Calu3 (cell line): Measurements from ENCODE around the gene FBXO9. TPM values are rescaled to one million over a fixed set of nuclear protein-coding genes. Genes with fewer than 3 reads are reported as not detected.

Source experiments
- BruUV-seq: library from RNA; stranded (reverse); fragments of 400-500 nt; replicated peaks from 2 replicates; lab custom pipeline; 2021; lab: Mats Ljungman, UMichigan
- CTCF ChIA-PET: fragments of 300-600 bp; sonication (Branson Sonifier 250); formaldehyde crosslinking; loops from one replicate; lab custom pipeline; 2022; ENCODE audit warnings: antibody characterized with exemption; lab: Charles Lee
- DNase-seq: peaks from one replicate; pipeline ENCODE4 v3.0.0; 2022
- H3K27ac Mint-ChIP-seq: one replicate; pipeline ENCODE4 v1.8.0; 2022; ENCODE audit warnings: mixed read lengths; ENCODE audit not compliant: unreplicated experiment
- H3K27me3 Mint-ChIP-seq: one replicate; pipeline ENCODE4 v1.8.0; 2022; ENCODE audit warnings: mixed read lengths; ENCODE audit not compliant: unreplicated experiment
- H3K36me3 Mint-ChIP-seq: one replicate; pipeline ENCODE4 v1.8.0; 2022; ENCODE audit warnings: mild to moderate bottlenecking, moderate library complexity, mixed read lengths; ENCODE audit not compliant: insufficient read depth, unreplicated experiment
- H3K4me1 Mint-ChIP-seq: one replicate; pipeline ENCODE4 v1.8.0; 2022; ENCODE audit warnings: mild to moderate bottlenecking, low read depth, mixed read lengths; ENCODE audit not compliant: unreplicated experiment
- H3K4me3 Mint-ChIP-seq: one replicate; pipeline ENCODE4 v1.8.0; 2022; ENCODE audit warnings: mild to moderate bottlenecking, low read depth, moderate library complexity, mixed read lengths; ENCODE audit not compliant: unreplicated experiment
- H3K9me3 Mint-ChIP-seq: one replicate; pipeline ENCODE4 v1.8.0; 2022; ENCODE audit warnings: low read depth, mixed read lengths; ENCODE audit not compliant: unreplicated experiment
- intact Hi-C: fragments of 100-400 bp; cut with micrococcal nuclease; formaldehyde crosslinking; loops from one replicate; pipeline ENCODE4 v1.10.0; 2022; ENCODE audit not compliant: unreplicated experiment
- total RNA-seq: library from RNA; stranded (reverse); gene quantifications from 2 replicates; pipeline ENCODE4 v1.2.3, GENCODE V29; 2022
- TF ChIP-seq, protein P1 (sequence below): fragments of 200-600 bp; IDR thresholded peaks from one replicate; pipeline ENCODE4 v1.8.0; 2022; ENCODE audit warnings: antibody characterized with exemption; ENCODE audit not compliant: unreplicated experiment

Gene FBXO9
- total RNA-seq, 1 experiment from 2014 or later: 94.5 TPM

DNA sequence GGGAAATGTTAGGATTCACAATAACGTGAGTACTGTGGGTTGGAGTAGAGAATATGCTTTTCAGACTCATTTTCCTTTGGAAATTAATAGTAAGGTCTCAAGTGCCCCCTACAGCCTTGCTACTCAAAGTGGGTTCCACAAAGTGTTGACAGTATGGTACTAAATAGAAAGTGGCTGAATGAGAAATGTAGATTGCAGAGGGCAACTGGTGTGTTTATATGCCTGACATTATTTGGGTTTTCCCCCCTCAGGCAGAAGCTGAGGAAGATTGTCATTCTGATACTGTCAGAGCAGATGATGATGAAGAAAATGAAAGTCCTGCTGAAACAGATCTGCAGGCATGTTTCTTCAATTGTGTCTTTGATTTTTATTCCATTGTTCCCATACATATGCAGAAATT, 5.6 kb downstream of the FBXO9 start:
- intact Hi-C loops: no loop called here
- TF ChIP-seq, protein P1, sequence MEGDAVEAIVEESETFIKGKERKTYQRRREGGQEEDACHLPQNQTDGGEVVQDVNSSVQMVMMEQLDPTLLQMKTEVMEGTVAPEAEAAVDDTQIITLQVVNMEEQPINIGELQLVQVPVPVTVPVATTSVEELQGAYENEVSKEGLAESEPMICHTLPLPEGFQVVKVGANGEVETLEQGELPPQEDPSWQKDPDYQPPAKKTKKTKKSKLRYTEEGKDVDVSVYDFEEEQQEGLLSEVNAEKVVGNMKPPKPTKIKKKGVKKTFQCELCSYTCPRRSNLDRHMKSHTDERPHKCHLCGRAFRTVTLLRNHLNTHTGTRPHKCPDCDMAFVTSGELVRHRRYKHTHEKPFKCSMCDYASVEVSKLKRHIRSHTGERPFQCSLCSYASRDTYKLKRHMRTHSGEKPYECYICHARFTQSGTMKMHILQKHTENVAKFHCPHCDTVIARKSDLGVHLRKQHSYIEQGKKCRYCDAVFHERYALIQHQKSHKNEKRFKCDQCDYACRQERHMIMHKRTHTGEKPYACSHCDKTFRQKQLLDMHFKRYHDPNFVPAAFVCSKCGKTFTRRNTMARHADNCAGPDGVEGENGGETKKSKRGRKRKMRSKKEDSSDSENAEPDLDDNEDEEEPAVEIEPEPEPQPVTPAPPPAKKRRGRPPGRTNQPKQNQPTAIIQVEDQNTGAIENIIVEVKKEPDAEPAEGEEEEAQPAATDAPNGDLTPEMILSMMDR: no peak
- H3K27ac Mint-ChIP-seq: no peak overlapping the region
- H3K4me1 Mint-ChIP-seq: peaks cover 8% of the 10 kb centered on the region
- peaks cover 3% of the 10 kb centered on the region for H3K9me3 Mint-ChIP-seq
- CTCF ChIA-PET: no interaction called here
- DNase-seq: no peak
- BruUV-seq: no TSS peak
- H3K4me3 Mint-ChIP-seq: no peak overlapping the region
- H3K36me3 Mint-ChIP-seq: peaks cover 20% of the 10 kb centered on the region
- no peaks in the 10 kb centered on the region for H3K27me3 Mint-ChIP-seq

DNA sequence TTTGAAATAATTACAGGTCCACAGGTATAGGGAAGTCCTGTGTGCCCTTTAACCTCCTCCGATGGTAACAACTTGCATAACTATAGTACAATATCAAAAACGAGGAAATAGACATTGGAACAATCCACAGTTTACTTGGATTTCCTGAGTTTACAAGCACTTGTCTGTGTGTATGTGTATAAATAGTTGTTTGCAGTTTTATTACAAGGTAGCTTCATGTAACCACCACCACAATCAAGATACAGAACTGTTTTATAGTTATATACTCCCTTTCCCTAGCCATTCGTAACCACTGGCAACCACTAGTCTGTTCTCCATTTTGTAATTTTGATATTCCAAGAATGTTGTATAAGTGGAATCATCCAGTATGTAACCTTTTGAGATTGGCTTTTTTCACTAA, 9.1 kb downstream of the FBXO9 start:
- CTCF ChIA-PET: no interaction called here
- BruUV-seq: no TSS peak

DNA sequence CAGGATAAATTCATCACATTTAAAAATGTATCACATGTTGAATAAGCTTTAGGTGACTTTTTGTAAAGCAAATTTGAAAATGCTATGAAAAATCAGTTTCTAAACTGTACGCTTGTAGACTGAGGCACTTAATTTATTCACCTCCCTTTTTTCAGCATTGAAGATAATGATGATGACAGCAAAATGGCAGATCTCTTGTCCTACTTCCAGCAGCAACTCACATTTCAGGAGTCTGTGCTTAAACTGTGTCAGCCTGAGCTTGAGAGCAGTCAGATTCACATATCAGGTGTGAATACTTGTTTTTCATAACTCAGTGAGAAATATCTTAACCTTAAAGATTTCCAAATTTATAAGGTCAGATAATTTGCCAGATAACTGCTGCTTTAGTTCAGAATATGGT, 15.6 kb downstream of the FBXO9 start:
- intact Hi-C loops: no loop called here
- Mint-ChIP-seq H3K9me3 (no peaks in the 10 kb centered on the region), H3K4me1 (no peaks in the 10 kb centered on the region), H3K27me3 (no peaks in the 10 kb centered on the region), H3K4me3 (no peak overlapping the region), H3K27ac (no peak overlapping the region), H3K36me3 (peaks cover 17% of the 10 kb centered on the region)
- CTCF ChIA-PET: interaction anchor here (0.7 kb wide), 1 partner anchor 386 kb away, joined by 3 read pairs; no protein-coding TSS in a partner anchor
- no peak for DNase-seq
- TF ChIP-seq, protein P1: no peak
- no TSS peak for BruUV-seq

More for the DNA sequence above, 9.1 kb downstream of the FBXO9 start:
- no peak overlapping the region for H3K27ac Mint-ChIP-seq
- TF ChIP-seq, protein P1: no peak
- H3K4me3 Mint-ChIP-seq: no peak overlapping the region
- peaks cover 19% of the 10 kb centered on the region for H3K36me3 Mint-ChIP-seq
- H3K27me3 Mint-ChIP-seq: no peaks in the 10 kb centered on the region
- H3K9me3 Mint-ChIP-seq: peaks cover 3% of the 10 kb centered on the region
- H3K4me1 Mint-ChIP-seq: no peaks in the 10 kb centered on the region
- intact Hi-C loops: no loop called here
- no peak for DNase-seq

DNA sequence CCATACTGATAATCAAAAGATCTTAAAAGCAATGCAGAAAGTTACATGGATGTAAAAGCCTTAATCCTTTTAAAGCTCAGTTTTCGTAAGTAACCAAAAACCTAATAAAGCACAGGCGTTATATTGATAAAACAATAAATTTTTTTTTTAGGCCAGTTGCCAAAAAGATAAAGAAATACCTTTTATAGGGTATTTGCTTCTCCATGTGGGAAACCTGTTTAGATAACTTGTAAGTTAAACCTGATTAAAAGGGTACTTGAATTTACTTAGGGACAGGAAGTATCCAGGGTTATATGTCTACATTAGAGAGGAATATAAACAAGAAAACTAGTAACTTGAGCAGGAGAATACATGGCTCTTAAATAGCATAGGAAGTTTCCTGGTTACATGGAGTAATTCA, 21.1 kb downstream of the FBXO9 start:
- Mint-ChIP-seq H3K9me3 (no peaks in the 10 kb centered on the region), H3K27me3 (no peaks in the 10 kb centered on the region), H3K36me3 (peaks cover 36% of the 10 kb centered on the region), H3K27ac (no peak overlapping the region), H3K4me3 (no peak overlapping the region), H3K4me1 (no peaks in the 10 kb centered on the region)
- intact Hi-C loops: no loop called here
- TF ChIP-seq, protein P1: no peak
- CTCF ChIA-PET: no interaction called here
- BruUV-seq: no TSS peak
- DNase-seq: no peak
